ENCODE data around the gene SIDT1.

The SIDT1 gene

GRCh38 chr3:113501597-113501996 lies 30.8 kb upstream of the SIDT1 start:
- Histone ChIP-seq H3K4me3 (no peak overlapping the region), H3K27ac (no peak overlapping the region)
- no peak for DNase-seq (ENCODE audit: low spot score)
- TF ChIP-seq CTCF (IDR thresholded peaks at IDR 0.05): no peak

GRCh38 chr3:113505867-113506266 lies 26.5 kb upstream of the SIDT1 start:
- TF ChIP-seq CTCF (IDR thresholded peaks at IDR 0.05): no peak
- H3K27ac ChIP-seq: no peak overlapping the region
- no peak for DNase-seq (ENCODE audit: low spot score)

GRCh38 chr3:113507501-113508067 lies 24.8 kb upstream of the SIDT1 start:
- Histone ChIP-seq H3K27ac (no peak overlapping the region), H3K4me3 (no peak overlapping the region)
- TF ChIP-seq CTCF (IDR thresholded peaks at IDR 0.05): no peak
- no peak for DNase-seq (ENCODE audit: low spot score)

More at GRCh38 chr3:113505867-113506266, 26.5 kb upstream of the SIDT1 start:
- H3K4me3 ChIP-seq: no peak overlapping the region

- no peak overlapping the region for H3K27ac ChIP-seq
- TF ChIP-seq CTCF (IDR thresholded peaks at IDR 0.05): no peak
- H3K4me3 ChIP-seq: no peak overlapping the region
- DNase-seq (ENCODE audit: low spot score): no peak
Measured at GRCh38 chr3:113508966-113509365, 23.4 kb upstream of the SIDT1 start.

- peak overlapping the region; percentile 74 to 92 for H3K27ac ChIP-seq
- peak overlapping the region; percentile 85 for H3K4me3 ChIP-seq
- no peak for DNase-seq (ENCODE audit: low spot score)
- TF ChIP-seq CTCF (IDR thresholded peaks at IDR 0.05): no peak
Measured at GRCh38 chr3:113514265-113514769, 18.0 kb upstream of the SIDT1 start.

- DNase-seq (ENCODE audit: low spot score): no peak
- H3K4me3 ChIP-seq: peak overlapping the region; percentile 85
- no peak for TF ChIP-seq CTCF (IDR thresholded peaks at IDR 0.05)
- no peak overlapping the region for H3K27ac ChIP-seq
Measured at GRCh38 chr3:113516115-113516505, 16.2 kb upstream of the SIDT1 start.

GRCh38 chr3:113521981-113522380 lies 10.4 kb upstream of the SIDT1 start:
- Histone ChIP-seq H3K27ac (no peak overlapping the region), H3K4me3 (no peak overlapping the region)
- no peak for TF ChIP-seq CTCF (IDR thresholded peaks at IDR 0.05)
- no peak for DNase-seq (ENCODE audit: low spot score)
